ENCODE data around the gene RAB1A. TPM values are rescaled to one million over a fixed set of nuclear protein-coding genes. Genes with fewer than 3 reads are reported as not detected.

Gene RAB1A
- total and polyA plus RNA-seq, 2 of the 13 experiments (the other 11 are each of a cell fraction or from before 2014, with no cell fraction given) = 206 to 226 TPM

GRCh38 chr2:65112633-65113032 is 17.3 kb downstream of the RAB1A start (continued):
- no peak for TF ChIP-seq REXO4 (CRISPR knock-in tag; IDR thresholded peaks at IDR 0.05; ENCODE audit: borderline replicate concordance)
- no peak for TF ChIP-seq MTF1 (CRISPR knock-in tag; IDR thresholded peaks at IDR 0.05)
- TF ChIP-seq ZNF569 (CRISPR knock-in tag; IDR thresholded peaks at IDR 0.05; ENCODE audit: borderline replicate concordance) = no peak
- TF ChIP-seq ZNF572 (CRISPR knock-in tag; IDR thresholded peaks at IDR 0.05) = no peak
- TF ChIP-seq CEBPB (IDR thresholded peaks at IDR 0.05; ENCODE audit: borderline replicate concordance, low read depth, low read length) = peak; percentile 59; the same call in 1 of the 2 replicates
- TF ChIP-seq, protein P1, sequence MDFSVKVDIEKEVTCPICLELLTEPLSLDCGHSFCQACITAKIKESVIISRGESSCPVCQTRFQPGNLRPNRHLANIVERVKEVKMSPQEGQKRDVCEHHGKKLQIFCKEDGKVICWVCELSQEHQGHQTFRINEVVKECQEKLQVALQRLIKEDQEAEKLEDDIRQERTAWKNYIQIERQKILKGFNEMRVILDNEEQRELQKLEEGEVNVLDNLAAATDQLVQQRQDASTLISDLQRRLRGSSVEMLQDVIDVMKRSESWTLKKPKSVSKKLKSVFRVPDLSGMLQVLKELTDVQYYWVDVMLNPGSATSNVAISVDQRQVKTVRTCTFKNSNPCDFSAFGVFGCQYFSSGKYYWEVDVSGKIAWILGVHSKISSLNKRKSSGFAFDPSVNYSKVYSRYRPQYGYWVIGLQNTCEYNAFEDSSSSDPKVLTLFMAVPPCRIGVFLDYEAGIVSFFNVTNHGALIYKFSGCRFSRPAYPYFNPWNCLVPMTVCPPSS (IDR thresholded peaks at IDR 0.05) = no peak
- TF ChIP-seq FOXJ3 (CRISPR knock-in tag; IDR thresholded peaks at IDR 0.05; ENCODE audit: borderline replicate concordance) = no peak

GRCh38 chr2:65108780-65109179 is 21.1 kb downstream of the RAB1A start:
- Histone ChIP-seq H3K4me1 (ENCODE audit: insufficient read depth, low read length) (peaks cover 12% of the 10 kb centered on the region), H3K4me2 (ENCODE audit: low read depth, low read length) (no peak overlapping the region), H3K27ac (ENCODE audit: extremely low read length, insufficient read depth, low read length) (no peak overlapping the region), H3K27me3 (ENCODE audit: control insufficient read depth in 1 of 2, insufficient read depth in 2 of 2, low read length in 2 of 2) (no peaks in the 10 kb centered on the region), H4K20me1 (ENCODE audit: insufficient read depth, low read length) (peaks cover 90% of the 10 kb centered on the region), H2AFZ (ENCODE audit: low read length) (no peak overlapping the region), H3K79me2 (ENCODE audit: insufficient read depth, low read length) (peaks cover 99% of the 10 kb centered on the region), H3K9me3 (ENCODE audit: low read length) (no peaks in the 10 kb centered on the region), H3K36me3 (replicated peaks in 1 of 2; ENCODE audit: control insufficient read depth in 1 of 2, insufficient read depth in 2 of 2, low read length in 2 of 2) (peaks cover 9 to 25% of the 10 kb centered on the region in 2 experiments; a peak in 4 of 5 replicates), H3K9ac (ENCODE audit: insufficient read depth, low read depth, low read length) (no peak overlapping the region), H3K4me3 (replicated peaks in 1 of 3; ENCODE audit: insufficient read depth in 1 of 3, low read depth in 2 of 3, low read length in 3 of 3) (no peak overlapping the region)
- BruUV-seq (replicated peaks) = no TSS peak
- no peak for TF ChIP-seq ZNF775 (CRISPR knock-in tag; IDR thresholded peaks at IDR 0.05; ENCODE audit: borderline replicate concordance)
- TF ChIP-seq POLR2AphosphoS2 (IDR thresholded peaks at IDR 0.05; ENCODE audit: low read depth, low read length) = peak; percentile 53; the same call in 1 of the 2 replicates
- no peak for TF ChIP-seq TGIF2 (CRISPR knock-in tag; IDR thresholded peaks at IDR 0.05)
- no peak for TF ChIP-seq ZNF563 (CRISPR knock-in tag; IDR thresholded peaks at IDR 0.05)
- no peak for TF ChIP-seq ZNF747 (CRISPR knock-in tag; IDR thresholded peaks at IDR 0.05; ENCODE audit: borderline replicate concordance)
- DNase-seq (ENCODE audit: low spot score) = no peak
- POLR2A ChIA-PET = no interaction called here
- intact Hi-C loops (cut with micrococcal nuclease; ENCODE audit: unreplicated experiment) = no loop called here
- 96% methylated on average over 6 of the region's 6 CpGs for WGBS (ENCODE audit: low lambda C conversion rate)
- CTCF ChIA-PET (ENCODE audit: low intra/inter-chr PET ratio, low total read pairs) = no interaction called here
- in situ Hi-C loops (cut with HindIII; ENCODE audit: extremely low pct_ligation_motif_present, low pct_unique_long_range_greater_than_20kb) = no loop called here
- no peak for FAIRE-seq
- ATAC-seq = no peak
